GM19239 (cell line): ENCODE data around the gene HAUS6.
"Not testable (repeated sequence)": the region's sequence is repeated elsewhere in the genome, so short reads cannot be mapped to it uniquely, and the experiment has no call there.

ENCODE experiments used
- DNase-seq: peaks from one replicate; pipeline ENCODE4 v3.0.0; 2011; ENCODE audit warnings: low spot score; ENCODE audit not compliant: insufficient read length
- FAIRE-seq: peaks from 2 replicates; lab custom pipeline; 2011; peaks lifted over from hg19 to GRCh38; lab: Jason Lieb, UNC

HAUS6 gene, protein sequence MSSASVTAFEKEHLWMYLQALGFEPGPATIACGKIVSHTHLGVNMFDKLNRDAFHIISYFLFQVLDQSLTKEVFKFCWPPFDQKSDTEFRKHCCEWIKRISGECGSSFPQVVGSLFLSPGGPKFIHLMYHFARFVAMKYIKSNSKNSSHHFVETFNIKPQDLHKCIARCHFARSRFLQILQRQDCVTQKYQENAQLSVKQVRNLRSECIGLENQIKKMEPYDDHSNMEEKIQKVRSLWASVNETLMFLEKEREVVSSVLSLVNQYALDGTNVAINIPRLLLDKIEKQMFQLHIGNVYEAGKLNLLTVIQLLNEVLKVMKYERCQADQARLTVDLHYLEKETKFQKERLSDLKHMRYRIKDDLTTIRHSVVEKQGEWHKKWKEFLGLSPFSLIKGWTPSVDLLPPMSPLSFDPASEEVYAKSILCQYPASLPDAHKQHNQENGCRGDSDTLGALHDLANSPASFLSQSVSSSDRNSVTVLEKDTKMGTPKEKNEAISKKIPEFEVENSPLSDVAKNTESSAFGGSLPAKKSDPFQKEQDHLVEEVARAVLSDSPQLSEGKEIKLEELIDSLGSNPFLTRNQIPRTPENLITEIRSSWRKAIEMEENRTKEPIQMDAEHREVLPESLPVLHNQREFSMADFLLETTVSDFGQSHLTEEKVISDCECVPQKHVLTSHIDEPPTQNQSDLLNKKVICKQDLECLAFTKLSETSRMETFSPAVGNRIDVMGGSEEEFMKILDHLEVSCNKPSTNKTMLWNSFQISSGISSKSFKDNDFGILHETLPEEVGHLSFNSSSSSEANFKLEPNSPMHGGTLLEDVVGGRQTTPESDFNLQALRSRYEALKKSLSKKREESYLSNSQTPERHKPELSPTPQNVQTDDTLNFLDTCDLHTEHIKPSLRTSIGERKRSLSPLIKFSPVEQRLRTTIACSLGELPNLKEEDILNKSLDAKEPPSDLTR

GRCh38 chr9:19102631-19103345, at the start of gene HAUS6:
TSS of gene HAUS6 (minus strand) at chr9:19102904. CDS start at chr9:19102651, 253 bp downstream.
- FAIRE-seq = peak; percentile 100
- peak; percentile 78 for DNase-seq

- not testable (repeated sequence) for FAIRE-seq, DNase-seq
Observed at GRCh38 chr9:19152160-19152498, 49.4 kb upstream of the HAUS6 start.

DNA sequence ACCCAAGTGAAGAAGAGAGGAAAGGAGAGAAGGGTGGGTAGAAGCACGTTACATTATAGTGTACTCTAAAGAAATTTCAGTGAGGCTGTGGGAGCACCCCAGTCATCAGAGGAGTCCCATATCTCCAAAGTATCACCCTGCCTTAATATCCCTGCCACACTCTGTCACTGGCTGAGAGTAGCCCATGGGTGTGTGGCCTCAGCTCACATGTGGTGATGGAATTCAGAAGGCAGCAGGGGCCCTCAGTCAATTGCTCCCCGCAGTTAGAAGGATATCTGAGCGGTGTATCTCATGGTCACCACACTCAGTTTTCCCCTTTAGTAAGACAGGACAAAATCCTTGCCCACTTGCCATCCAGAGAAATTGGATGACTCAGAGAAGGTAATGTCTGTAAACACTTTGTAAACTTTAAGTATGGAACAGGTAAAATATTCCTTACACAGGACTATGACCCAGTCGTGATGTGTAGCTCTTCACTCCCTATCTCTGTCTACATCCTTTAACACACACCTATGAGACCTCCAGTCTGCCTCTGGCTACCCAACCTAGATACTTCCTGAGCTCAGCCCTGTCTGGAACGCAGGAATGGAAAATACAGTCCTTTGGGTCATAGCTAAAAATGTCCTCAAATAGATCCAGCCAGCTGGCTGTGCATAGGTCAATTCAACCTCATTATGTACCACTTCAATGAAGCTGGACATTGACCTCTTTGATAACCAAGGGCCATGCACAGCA, 48.9 kb upstream of the HAUS6 start:
- FAIRE-seq (no peak), DNase-seq (no peak)

GRCh38 chr9:19149230-19149629, 46.5 kb upstream of the HAUS6 start:
- no peak for FAIRE-seq

DNA sequence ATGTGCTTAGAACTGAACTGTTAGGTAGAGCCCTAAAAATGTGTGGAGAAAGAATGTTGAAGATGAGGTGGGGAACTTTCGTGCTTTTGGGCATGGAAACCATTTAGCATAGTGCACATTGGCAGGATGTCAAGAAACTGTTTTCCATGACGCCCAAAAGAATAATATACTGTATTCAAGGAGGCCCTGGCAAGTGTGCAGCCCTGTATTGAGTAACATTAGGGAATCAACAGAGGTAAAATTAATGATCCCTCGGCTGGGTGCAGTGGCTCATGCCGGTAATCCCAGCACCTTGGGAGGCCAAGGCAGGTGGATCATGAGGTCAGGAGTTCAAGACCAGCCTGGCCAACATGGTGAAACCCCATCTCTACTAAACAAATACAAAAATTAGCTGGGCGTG, 45.5 kb upstream of the HAUS6 start:
- DNase-seq = no peak
- no peak for FAIRE-seq

More at GRCh38 chr9:19149230-19149629, 46.5 kb upstream of the HAUS6 start:
- DNase-seq = no peak

DNA sequence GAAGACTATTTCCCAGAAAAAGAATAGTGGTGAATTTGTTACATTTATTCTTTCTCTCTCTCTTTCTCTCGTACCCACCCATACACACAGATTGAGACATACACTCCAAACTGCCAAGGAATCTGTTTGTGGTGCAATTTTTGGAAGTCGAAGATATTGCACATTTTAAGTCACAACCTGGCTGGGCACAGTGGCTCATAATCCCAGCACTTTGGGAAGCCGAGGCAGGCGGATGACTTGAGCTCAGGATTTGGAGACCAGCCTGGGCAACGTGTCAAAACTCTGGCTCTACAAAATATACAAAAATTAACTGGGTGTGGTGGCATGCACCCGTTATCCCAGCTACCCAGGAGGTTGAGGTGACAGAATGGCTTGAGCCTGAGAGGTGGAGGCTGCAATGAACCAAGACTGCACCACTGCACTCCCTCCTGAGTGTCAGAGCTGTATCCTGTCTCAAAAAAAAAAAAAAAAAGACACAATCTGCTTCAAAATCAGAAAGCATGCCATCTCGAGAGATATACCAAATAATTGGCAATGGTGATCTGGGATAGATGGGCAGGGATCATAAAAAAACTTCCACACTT, 43.8 kb upstream of the HAUS6 start:
- DNase-seq = no peak
- FAIRE-seq = no peak

DNA sequence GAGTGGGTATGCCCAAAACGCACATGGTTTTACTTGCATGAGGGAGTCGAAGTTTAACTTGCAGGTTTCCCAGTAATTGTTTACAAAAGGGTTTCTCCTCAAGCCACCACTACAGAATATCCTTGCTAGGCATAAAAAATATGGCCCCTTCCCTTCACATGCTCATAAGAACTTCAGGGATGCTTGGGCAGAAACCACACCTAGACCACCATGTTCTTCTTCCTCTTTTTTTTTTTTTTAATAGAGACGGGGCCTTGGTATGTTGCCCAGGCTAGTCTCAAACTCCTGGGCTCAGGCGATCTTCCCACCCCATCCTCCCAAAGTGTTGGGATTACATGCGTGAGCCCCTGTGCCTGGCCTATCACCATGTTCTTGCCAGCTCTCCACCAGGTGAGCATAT, 43.2 kb upstream of the HAUS6 start:
- DNase-seq (no peak), FAIRE-seq (no peak)

DNA sequence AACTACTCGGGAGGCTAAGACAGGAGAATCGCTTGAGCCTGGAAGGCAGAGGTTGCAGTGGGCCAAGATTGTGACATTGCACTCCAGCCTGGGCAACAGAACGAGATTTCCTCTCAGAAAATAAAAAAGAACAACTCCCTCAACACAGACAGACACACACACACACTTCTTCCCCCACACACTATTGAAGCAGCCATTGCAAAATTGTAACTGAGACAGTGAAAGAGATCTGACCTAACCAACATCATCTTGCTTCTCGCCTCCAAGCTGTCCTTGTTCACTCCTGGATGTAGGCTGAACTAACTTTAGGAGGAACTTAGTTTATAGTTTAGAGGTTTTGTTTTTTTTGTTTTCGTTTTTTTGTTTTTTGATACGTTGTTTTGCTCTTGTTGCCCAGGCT, 37.6 kb upstream of the HAUS6 start:
- DNase-seq = no peak
- no peak for FAIRE-seq

GRCh38 chr9:19138084-19138483, 35.4 kb upstream of the HAUS6 start:
- FAIRE-seq = no peak
- DNase-seq = no peak

DNA sequence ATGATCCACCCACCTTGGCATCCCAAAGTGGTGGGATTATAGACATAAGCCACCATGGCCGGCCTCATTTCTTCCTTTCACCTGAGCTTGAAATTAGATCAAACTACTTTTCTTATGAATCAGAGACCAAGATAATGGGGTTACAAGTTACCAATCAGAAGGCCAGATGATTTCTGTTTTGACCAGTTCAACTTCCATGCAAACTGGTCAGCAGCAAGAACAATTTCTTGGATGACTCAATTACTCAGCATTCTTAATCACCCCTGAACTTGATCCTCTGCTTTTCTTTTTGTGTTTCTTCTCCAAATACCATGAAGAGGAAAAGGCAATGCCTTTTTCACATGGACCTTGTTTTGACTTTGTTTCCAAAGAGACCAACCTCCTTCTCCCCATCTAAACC, 34.6 kb upstream of the HAUS6 start:
- DNase-seq (no peak), FAIRE-seq (no peak)

GRCh38 chr9:19136129-19136528, 33.4 kb upstream of the HAUS6 start:
- FAIRE-seq (no peak), DNase-seq (no peak)

DNA sequence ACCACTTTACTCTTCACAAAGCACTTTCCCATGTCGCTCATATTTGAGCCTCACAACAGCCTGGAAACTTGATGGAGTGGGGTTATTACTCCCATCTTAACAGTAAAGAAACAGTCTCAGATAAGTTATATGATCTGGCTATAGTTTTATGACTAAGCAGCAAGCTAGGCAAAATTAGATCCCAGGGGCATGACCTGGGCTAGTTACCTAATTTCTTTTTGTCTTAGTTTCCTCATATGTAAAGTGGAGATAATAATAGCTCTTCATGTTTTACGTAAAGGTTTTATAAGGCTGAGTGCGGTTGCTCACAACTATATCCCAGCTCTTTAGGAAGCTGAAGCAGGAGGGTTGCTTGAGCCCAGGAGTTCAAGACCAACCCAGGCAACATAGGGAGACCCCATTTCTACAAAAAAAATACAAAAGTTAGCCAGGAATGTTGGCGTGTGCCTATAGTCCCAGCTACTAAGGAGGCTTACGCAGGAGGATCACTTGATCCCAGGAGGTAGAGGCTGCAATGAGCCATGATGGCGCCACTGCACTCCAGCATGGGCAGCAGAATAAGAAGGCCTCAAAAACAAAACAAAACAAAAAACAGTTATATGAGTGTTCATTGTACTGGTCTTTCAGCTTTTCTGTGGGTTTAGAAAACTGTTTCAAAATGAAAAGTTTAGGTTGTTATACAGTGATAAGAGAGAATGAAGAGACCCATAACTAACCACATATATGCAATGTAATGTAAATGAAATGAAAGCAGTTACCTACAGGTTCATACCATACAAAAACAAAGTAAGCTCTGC, 31.0 kb upstream of the HAUS6 start:
- DNase-seq = no peak

DNA sequence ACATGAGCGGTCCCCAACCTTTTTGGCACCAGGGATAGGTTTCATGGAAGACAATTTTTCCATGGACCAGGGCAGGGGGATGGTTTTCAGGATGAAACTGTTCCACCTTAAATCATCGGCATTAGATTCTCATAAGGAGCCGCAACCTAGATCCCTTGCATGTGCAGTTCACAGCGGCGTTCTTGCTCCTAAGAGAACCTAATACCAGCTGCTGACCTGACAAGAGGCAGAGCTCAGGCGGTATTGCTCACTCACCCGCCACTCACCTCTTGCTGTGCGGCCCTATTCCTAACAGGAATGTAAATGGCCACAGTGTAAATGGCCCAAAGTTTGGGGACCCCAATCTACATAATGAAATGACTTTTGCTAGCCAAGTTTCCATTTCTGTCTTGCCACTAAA, 27.7 kb upstream of the HAUS6 start:
- no peak for FAIRE-seq
- DNase-seq = no peak

More for the DNA sequence above, 31.0 kb upstream of the HAUS6 start:
- FAIRE-seq = no peak

DNA sequence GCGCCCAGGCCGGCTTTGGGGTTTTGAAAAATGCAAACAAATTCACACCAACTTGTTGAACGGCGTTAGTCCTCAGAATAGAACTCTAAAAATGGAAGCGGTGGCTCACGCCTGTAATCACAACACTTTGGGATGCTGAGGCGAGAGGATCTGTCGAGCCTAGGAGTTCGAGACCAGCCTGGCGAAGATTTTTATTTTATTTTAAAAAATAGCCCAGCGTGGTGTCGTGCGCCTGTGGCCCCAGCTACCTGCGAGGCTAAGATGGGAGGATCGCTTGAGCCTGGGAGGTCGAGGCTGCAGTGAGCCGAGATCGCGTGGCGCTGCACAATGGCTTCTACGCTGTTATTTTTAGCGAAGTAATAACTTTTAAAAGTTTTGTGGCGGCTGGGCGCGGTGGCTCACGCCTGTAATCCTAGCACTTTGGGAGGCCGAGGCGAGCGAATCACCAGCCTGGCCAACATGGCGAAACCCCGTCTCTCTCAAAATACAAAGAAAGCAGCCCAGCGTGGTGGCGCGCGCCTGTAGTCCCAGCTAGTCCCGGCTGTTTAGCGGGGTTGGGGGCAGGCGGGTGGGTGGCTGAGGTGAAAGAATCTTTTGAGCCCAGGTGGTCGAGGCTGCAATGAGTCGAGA, 25.3 kb upstream of the HAUS6 start:
- peak; percentile 48 for FAIRE-seq
- DNase-seq = no peak

DNA sequence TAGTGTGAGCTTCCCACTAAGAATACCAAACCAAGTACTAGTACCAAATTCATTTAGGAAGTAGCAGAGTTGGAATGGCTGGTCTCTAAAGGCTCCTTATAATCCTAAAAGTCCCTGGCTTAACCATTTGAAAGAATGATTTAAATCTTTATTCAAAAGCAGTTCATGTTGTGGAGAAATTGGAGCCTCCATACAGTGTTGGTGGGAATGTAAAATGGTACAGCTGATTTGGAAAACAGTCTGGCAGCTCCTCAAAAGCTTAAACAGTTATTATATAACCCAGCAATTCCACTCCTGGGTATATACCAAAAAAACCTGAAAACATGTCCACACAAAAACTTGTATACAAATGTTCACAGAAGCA, 21.7 kb upstream of the HAUS6 start:
- no peak for DNase-seq
- FAIRE-seq = no peak

DNA sequence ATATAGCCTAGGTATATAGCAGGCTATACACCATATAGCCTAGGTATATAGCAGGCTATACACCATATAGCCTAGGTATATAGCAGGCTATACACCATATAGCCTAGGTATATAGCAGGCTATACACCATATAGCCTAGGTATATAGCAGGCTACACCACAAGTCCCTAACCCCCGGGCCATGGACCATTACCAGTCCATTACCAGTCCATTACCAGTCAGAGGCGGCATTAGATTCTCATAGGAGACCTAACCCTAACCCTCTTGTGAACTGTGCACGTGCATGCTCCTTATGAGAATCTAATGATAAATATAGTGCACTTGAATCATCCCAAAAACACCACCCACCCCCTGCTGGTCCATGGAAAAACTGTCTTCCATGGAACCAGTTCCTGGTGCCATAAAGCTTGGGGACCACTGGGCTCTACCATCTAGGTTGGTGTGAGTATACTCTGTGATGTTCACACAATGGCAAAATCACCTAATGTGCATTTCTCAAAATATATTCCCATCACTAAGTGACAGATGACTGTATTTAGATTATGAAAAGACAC, 19.9 kb upstream of the HAUS6 start:
- DNase-seq (no peak), FAIRE-seq (no peak)

DNA sequence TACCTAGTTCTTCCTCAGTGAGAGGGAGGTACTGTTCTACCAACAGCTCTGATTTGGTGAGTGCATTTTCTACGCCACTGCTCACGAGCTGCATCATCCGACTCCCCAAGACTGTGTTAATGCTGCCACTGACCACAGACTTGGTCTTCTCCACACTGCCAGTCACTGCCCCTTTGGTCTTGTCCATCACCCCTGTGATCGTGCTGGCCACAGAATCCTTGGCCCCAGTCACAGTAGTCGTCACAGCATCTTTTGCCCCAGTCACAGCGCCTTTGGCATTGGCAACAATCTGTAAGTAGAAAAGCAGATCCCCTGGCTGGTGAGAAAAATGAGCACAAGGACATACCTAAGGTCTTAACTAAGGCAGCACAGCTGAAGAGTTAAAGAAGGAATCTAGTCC, 18.2 kb upstream of the HAUS6 start:
- no peak for DNase-seq
- FAIRE-seq = no peak

DNA sequence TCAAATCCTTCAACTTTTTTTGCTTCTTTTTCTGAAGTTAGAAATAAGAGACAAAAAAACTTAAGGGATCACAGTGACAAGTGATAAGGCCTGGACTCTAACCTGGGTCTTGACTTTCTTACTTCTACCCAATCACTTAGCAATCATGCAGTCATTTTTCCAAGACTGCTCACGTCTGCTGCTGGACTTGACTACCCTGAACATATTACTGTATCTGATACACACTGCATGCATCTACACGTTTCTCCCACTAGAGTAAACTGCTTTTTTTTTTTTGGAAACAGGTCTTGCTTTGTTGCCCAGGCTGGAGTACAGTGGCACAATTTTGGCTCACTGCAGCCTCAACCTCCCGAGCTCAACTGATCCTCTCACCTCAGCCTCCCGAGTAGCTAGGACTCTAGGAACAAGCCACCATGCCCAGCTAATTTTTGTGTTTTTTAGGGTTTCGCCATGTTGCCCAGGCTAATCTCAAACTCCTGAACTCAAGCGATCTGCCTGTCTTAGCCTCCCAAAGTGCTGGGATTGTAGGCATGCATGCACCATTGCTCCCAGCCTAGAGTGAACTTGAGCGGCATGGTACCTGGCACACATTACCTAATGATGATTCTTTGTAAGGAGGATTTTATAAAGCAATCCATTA, 17.2 kb upstream of the HAUS6 start:
- no peak for DNase-seq
- no peak for FAIRE-seq
